Neural cell (in vitro differentiated cells): ENCODE data around the gene SSX3. TPM values are rescaled to one million over a fixed set of nuclear protein-coding genes. Genes with fewer than 3 reads are reported as not detected.
"Not testable (repeated sequence)": the region's sequence is repeated elsewhere in the genome, so short reads cannot be mapped to it uniquely, and the experiment has no call there.

Experiments
- H2AFZ ChIP-seq: fragments of 200-600, 300-800 bp; sonication (generic), shearing (Covaris generic); 2 replicates; pipeline ENCODE4 v1.6.0; 2014; ENCODE audit warnings: low read depth, mild to moderate bottlenecking, antibody characterized with exemption, low read length, moderate library complexity
- H3F3A ChIP-seq: fragments of 200-600 bp; shearing (Covaris generic); 2 replicates; pipeline ENCODE4 v1.6.1; 2016; ENCODE audit warnings: mild to moderate bottlenecking, moderate library complexity, mixed read lengths, antibody characterized with exemption, low read length; ENCODE audit not compliant: insufficient read depth, poor library complexity, severe bottlenecking
- H3K27ac ChIP-seq: fragments of 200-600, 300-800 bp; sonication (generic), shearing (Covaris generic); 2 replicates; pipeline ENCODE4 v1.5.1; 2014; ENCODE audit warnings: mild to moderate bottlenecking, low read length, moderate library complexity
- H3K27me3 ChIP-seq: fragments of 300-800, 200-600 bp; sonication (generic), shearing (Covaris generic); 2 replicates; pipeline ENCODE4 v1.6.0; 2014; ENCODE audit warnings: mild to moderate bottlenecking, low read depth, low read length, moderate library complexity; ENCODE audit not compliant: insufficient read depth
- H3K36me3 ChIP-seq: fragments of 300-800, 200-600 bp; sonication (generic), shearing (Covaris generic); 2 replicates; pipeline ENCODE4 v1.5.1; 2014; ENCODE audit warnings: mild to moderate bottlenecking, antibody characterized with exemption, low read length, moderate library complexity; ENCODE audit not compliant: insufficient read depth
- H3K4me2 ChIP-seq: fragments of 300-800, 200-600 bp; sonication (generic), shearing (Covaris generic); 2 replicates; pipeline ENCODE4 v1.6.0; 2014; ENCODE audit warnings: mild to moderate bottlenecking, low read length
- H3K4me3 ChIP-seq: fragments of 300-800, 200-600 bp; sonication (generic), shearing (Covaris generic); 2 replicates; pipeline ENCODE4 v1.5.1; 2014; ENCODE audit warnings: mild to moderate bottlenecking, low read length, moderate library complexity
- H3K79me2 ChIP-seq: fragments of 200-600 bp; shearing (Covaris generic); replicated peaks from 2 replicates; pipeline ENCODE4 v1.6.0; 2014; ENCODE audit warnings: mild to moderate bottlenecking, low read length, moderate library complexity; ENCODE audit not compliant: insufficient read depth
- H3K9ac ChIP-seq: fragments of 300-800, 200-600 bp; sonication (generic), shearing (Covaris generic); 2 replicates; pipeline ENCODE4 v1.6.1; 2016; ENCODE audit warnings: mild to moderate bottlenecking, low read length, mixed read lengths
- H3K9me2 ChIP-seq: fragments of 200-600 bp; shearing (Covaris generic); 2 replicates; pipeline ENCODE4 v1.6.1; 2016; ENCODE audit warnings: mild to moderate bottlenecking, low read length, mixed read lengths; ENCODE audit not compliant: insufficient read depth
- H3K9me3 ChIP-seq: fragments of 200-600, 300-800 bp; sonication (generic), shearing (Covaris generic); 2 replicates; pipeline ENCODE4 v1.6.1; 2016; ENCODE audit warnings: mild to moderate bottlenecking, mixed run types, low read length, moderate library complexity, mixed read lengths
- H4K20me1 ChIP-seq: fragments of 200-600 bp; shearing (Covaris generic); 2 replicates; pipeline ENCODE4 v1.6.1; 2016; ENCODE audit warnings: mild to moderate bottlenecking, mixed run types; ENCODE audit not compliant: insufficient read depth
- polyA minus RNA-seq: library from RNA; depleted of rRNA, polyadenylated mRNA; stranded (reverse); fragments of >200 nt; gene quantifications from 2 replicates; pipeline ENCODE4 v1.2.3, GENCODE V29; 2014
- polyA plus RNA-seq: library from polyadenylated mRNA; depleted of rRNA; stranded (reverse); fragments of >200 nt; gene quantifications from 2 replicates; pipeline ENCODE4 v1.2.3, GENCODE V29; 2014

The SSX3 gene
- not detected in 2 replicates for polyA plus RNA-seq
- not detected in 2 replicates for polyA minus RNA-seq

GRCh38 chrX:48356315-48357094 is at the start of gene SSX3:
Gene SSX3 (minus strand): TSS chrX:48356703. CDS start chrX:48355249, 1,454 bp downstream.
- not testable (repeated sequence) for H4K20me1 ChIP-seq, H3K4me2 ChIP-seq, H3K27me3 ChIP-seq, H3K9me2 ChIP-seq, H2AFZ ChIP-seq, H3K27ac ChIP-seq, H3K36me3 ChIP-seq, H3K4me3 ChIP-seq, H3K79me2 ChIP-seq, H3K9ac ChIP-seq, H3F3A ChIP-seq, H3K9me3 ChIP-seq

GRCh38 chrX:48397825-48398224 is 41.3 kb upstream of the SSX3 start:
- H3K27ac ChIP-seq, H3K4me3 ChIP-seq, H3K36me3 ChIP-seq, H3K4me2 ChIP-seq, H3F3A ChIP-seq, H3K9me2 ChIP-seq, H4K20me1 ChIP-seq, H2AFZ ChIP-seq, H3K79me2 ChIP-seq, H3K27me3 ChIP-seq, H3K9ac ChIP-seq, H3K9me3 ChIP-seq: not testable (repeated sequence)

GRCh38 chrX:48396931-48397330 is 40.4 kb upstream of the SSX3 start:
- H3K9me3 ChIP-seq, H2AFZ ChIP-seq: not testable (repeated sequence)

GRCh38 chrX:48383239-48383638 is 26.7 kb upstream of the SSX3 start, which contains the start of gene SSX4:
Gene SSX4 (plus strand): TSS chrX:48383539. CDS start chrX:48384054, 515 bp downstream.
- not testable (repeated sequence) for H4K20me1 ChIP-seq, H3K79me2 ChIP-seq

More at GRCh38 chrX:48396931-48397330, 40.4 kb upstream of the SSX3 start:
- H3K79me2 ChIP-seq, H3K4me3 ChIP-seq, H3K36me3 ChIP-seq, H3K27me3 ChIP-seq, H3K4me2 ChIP-seq, H3K9ac ChIP-seq, H4K20me1 ChIP-seq, H3K9me2 ChIP-seq, H3F3A ChIP-seq, H3K27ac ChIP-seq: not testable (repeated sequence)

GRCh38 chrX:48370408-48370807 is 13.9 kb upstream of the SSX3 start:
- not testable (repeated sequence) for H2AFZ ChIP-seq, H3K27me3 ChIP-seq, H3K79me2 ChIP-seq, H3K27ac ChIP-seq, H3K9me2 ChIP-seq, H3F3A ChIP-seq, H3K9me3 ChIP-seq, H3K36me3 ChIP-seq, H4K20me1 ChIP-seq, H3K4me2 ChIP-seq, H3K4me3 ChIP-seq, H3K9ac ChIP-seq

More at GRCh38 chrX:48383239-48383638, 26.7 kb upstream of the SSX3 start, which contains the start of gene SSX4:
- H3F3A ChIP-seq, H3K9me2 ChIP-seq, H3K9me3 ChIP-seq, H3K27me3 ChIP-seq, H3K27ac ChIP-seq, H3K4me2 ChIP-seq, H3K9ac ChIP-seq, H3K4me3 ChIP-seq, H3K36me3 ChIP-seq, H2AFZ ChIP-seq: not testable (repeated sequence)

GRCh38 chrX:48367717-48368408 is 11.4 kb upstream of the SSX3 start:
- H3K79me2 ChIP-seq, H3K4me2 ChIP-seq, H3K9me3 ChIP-seq, H3K4me3 ChIP-seq, H2AFZ ChIP-seq, H3K9me2 ChIP-seq, H3F3A ChIP-seq, H3K9ac ChIP-seq, H4K20me1 ChIP-seq, H3K27ac ChIP-seq, H3K27me3 ChIP-seq, H3K36me3 ChIP-seq: not testable (repeated sequence)

GRCh38 chrX:48359281-48359680 is 2.8 kb upstream of the SSX3 start:
- not testable (repeated sequence) for H4K20me1 ChIP-seq, H3K36me3 ChIP-seq, H3K9ac ChIP-seq, H2AFZ ChIP-seq, H3K79me2 ChIP-seq, H3F3A ChIP-seq, H3K27me3 ChIP-seq, H3K4me2 ChIP-seq, H3K9me2 ChIP-seq, H3K9me3 ChIP-seq, H3K27ac ChIP-seq, H3K4me3 ChIP-seq
